Measurements from ENCODE around the gene ELF4. TPM values are rescaled to one million over a fixed set of nuclear protein-coding genes. Genes with fewer than 3 reads are reported as not detected.
A peak's percentile ranks its signal among the peaks of the same experiment; 100 is the strongest.

ELF4 gene
- total and polyA plus RNA-seq, 2 donors from 2014 or later: 2.6 to 18.0 TPM

DNA sequence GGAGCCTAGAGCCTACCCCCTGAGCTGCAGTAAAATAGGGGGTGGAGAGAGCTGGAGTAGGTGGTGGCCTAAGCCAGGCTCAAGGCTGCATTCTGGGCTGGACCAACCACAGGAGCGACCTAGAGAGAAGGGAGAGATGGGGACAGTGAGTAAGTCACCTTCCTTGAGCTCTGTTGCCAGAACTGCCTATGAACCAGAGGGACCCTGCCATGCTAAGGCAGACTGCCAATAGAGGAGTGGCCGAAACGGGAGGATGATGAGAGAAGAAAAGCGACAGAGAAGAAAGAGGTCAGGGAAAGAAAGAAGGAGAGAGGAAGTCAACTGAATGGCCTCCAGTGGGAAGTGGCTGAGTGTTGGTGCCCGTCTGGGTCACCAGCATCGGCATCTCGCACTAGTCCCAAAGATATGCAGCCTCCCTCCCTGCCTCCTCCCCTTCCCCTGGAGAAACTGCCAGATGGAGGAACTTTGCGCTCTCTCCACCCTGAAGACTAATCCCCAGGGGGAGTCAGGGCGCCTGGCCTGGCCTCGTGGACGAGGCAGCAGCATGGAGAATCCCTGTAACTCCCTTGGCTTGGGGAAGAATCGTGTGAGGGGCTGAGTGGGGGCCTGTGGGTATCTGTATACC lies 28.8 kb downstream of the ELF4 start:
- no peak overlapping the region for H3K9ac ChIP-seq (ENCODE audit: low read length in 3 of 3)
- H3K27ac ChIP-seq (ENCODE audit: low read depth in 2 of 2, low read length in 2 of 2): peak overlapping the region in 1 of 2 donors; percentile 48
- H3K27me3 ChIP-seq (ENCODE audit: control insufficient read depth, insufficient read depth, low read length): no peaks in the 10 kb centered on the region
- H3K9me3 ChIP-seq (ENCODE audit: control insufficient read depth in 2 of 3, insufficient read depth in 1 of 3, low read length in 3 of 3): no peaks in the 10 kb centered on the region
- TF ChIP-seq, protein P1, sequence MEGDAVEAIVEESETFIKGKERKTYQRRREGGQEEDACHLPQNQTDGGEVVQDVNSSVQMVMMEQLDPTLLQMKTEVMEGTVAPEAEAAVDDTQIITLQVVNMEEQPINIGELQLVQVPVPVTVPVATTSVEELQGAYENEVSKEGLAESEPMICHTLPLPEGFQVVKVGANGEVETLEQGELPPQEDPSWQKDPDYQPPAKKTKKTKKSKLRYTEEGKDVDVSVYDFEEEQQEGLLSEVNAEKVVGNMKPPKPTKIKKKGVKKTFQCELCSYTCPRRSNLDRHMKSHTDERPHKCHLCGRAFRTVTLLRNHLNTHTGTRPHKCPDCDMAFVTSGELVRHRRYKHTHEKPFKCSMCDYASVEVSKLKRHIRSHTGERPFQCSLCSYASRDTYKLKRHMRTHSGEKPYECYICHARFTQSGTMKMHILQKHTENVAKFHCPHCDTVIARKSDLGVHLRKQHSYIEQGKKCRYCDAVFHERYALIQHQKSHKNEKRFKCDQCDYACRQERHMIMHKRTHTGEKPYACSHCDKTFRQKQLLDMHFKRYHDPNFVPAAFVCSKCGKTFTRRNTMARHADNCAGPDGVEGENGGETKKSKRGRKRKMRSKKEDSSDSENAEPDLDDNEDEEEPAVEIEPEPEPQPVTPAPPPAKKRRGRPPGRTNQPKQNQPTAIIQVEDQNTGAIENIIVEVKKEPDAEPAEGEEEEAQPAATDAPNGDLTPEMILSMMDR (IDR thresholded peaks at IDR 0.05; ENCODE audit: borderline replicate concordance, extremely low read depth, insufficient read depth): no peak
- FAIRE-seq: no peak
- peaks cover 0 to 10% (median 0%) of the 10 kb centered on the region in 3 donors for H3K4me1 ChIP-seq (ENCODE audit: control insufficient read depth in 2 of 3, insufficient read depth in 2 of 3, low read depth in 1 of 3, low read length in 3 of 3)
- no peaks in the 10 kb centered on the region for H3K36me3 ChIP-seq (ENCODE audit: control insufficient read depth in 2 of 3, insufficient read depth in 3 of 3, low read length in 3 of 3)
- no peak overlapping the region for H3K4me3 ChIP-seq (ENCODE audit: low read length in 3 of 3)
- intact Hi-C loops (cut with DNase I): no loop called here
- no peak for DNase-seq

GRCh38 chrX:130080791-130081367 lies 29.4 kb downstream of the ELF4 start:
- Histone ChIP-seq H3K36me3 (ENCODE audit: control insufficient read depth in 2 of 3, insufficient read depth in 3 of 3, low read length in 3 of 3) (no peaks in the 10 kb centered on the region), H3K27ac (ENCODE audit: low read depth in 2 of 2, low read length in 2 of 2) (no peak overlapping the region), H3K27me3 (ENCODE audit: control insufficient read depth, insufficient read depth, low read length) (no peaks in the 10 kb centered on the region), H3K9me3 (ENCODE audit: control insufficient read depth in 2 of 3, insufficient read depth in 1 of 3, low read length in 3 of 3) (no peaks in the 10 kb centered on the region), H3K4me3 (ENCODE audit: low read length in 3 of 3) (no peak overlapping the region), H3K9ac (ENCODE audit: low read length in 3 of 3) (no peak overlapping the region), H3K4me1 (ENCODE audit: control insufficient read depth in 2 of 3, insufficient read depth in 2 of 3, low read depth in 1 of 3, low read length in 3 of 3) (peaks cover 0 to 6% (median 0%) of the 10 kb centered on the region in 3 donors)
- no peak for DNase-seq
- FAIRE-seq: no peak
- TF ChIP-seq, protein P1 (IDR thresholded peaks at IDR 0.05; ENCODE audit: borderline replicate concordance, extremely low read depth, insufficient read depth): no peak
- intact Hi-C loops (cut with DNase I): no loop called here

DNA sequence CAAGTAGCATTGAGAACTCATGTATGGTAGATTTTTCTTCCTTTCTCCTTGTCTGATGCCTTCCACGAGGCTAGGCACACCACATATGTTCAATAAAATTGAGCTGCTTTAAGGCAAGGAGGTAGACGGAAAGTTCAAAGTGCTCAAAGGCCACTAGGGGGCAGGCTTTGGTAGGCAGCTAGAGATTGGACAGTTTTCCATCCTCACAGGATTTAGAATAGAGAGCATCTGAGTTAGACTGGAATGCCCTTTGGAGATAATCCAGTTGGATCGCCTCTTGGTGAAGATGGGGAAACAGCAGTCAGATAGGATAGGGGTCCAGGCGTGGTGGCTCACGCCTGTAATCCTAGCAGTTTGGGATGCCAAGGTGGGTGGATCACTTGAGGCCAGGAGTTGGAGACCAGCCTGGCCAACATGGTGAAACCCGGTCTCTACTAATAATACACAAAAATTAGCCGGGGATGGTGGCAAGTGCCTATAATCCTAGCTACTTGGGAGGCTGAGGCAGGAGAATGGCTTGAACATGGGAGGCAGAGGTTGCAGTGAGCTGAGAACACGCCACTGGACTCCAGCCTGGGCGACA lies 30.4 kb downstream of the ELF4 start:
- Histone ChIP-seq H3K4me3 (ENCODE audit: low read length in 3 of 3) (no peak overlapping the region), H3K4me1 (ENCODE audit: control insufficient read depth in 2 of 3, insufficient read depth in 2 of 3, low read depth in 1 of 3, low read length in 3 of 3) (peaks cover 0 to 4% (median 0%) of the 10 kb centered on the region in 3 donors), H3K27me3 (ENCODE audit: control insufficient read depth, insufficient read depth, low read length) (no peaks in the 10 kb centered on the region), H3K36me3 (ENCODE audit: control insufficient read depth in 2 of 3, insufficient read depth in 3 of 3, low read length in 3 of 3) (no peaks in the 10 kb centered on the region), H3K9me3 (ENCODE audit: control insufficient read depth in 2 of 3, insufficient read depth in 1 of 3, low read length in 3 of 3) (no peaks in the 10 kb centered on the region), H3K9ac (ENCODE audit: low read length in 3 of 3) (no peak overlapping the region), H3K27ac (ENCODE audit: low read depth in 2 of 2, low read length in 2 of 2) (no peak overlapping the region)
- peak; percentile 97 for FAIRE-seq
- intact Hi-C loops (cut with DNase I): loop anchor here (5.0 to 10.0 kb wide), 2 partner anchors 65 to 112 kb away; no protein-coding TSS in a partner anchor
- TF ChIP-seq, protein P1 (IDR thresholded peaks at IDR 0.05; ENCODE audit: borderline replicate concordance, extremely low read depth, insufficient read depth): peak; percentile 67
- peak in 3 of 5 donors; percentile 55 to 87 (median 69) for DNase-seq
